HG03064 (cell line): ENCODE results near the gene HMG20B.
"Not testable (repeated sequence)": the region's sequence is repeated elsewhere in the genome, so short reads cannot be mapped to it uniquely, and the experiment has no call there.

Source experiments
- ATAC-seq: cut with Tn5 transposase; IDR thresholded peaks from one replicate; pipeline ENCODE4 v1.9.1; 2021; ENCODE audit warnings: low read depth; ENCODE audit not compliant: unreplicated experiment

Gene HMG20B

GRCh38 chr19:3554254-3555083, 18.3 kb upstream of the HMG20B start:
- ATAC-seq = no peak

GRCh38 chr19:3555653-3556422, 16.9 kb upstream of the HMG20B start:
- no peak for ATAC-seq

GRCh38 chr19:3556423-3556977, 16.2 kb upstream of the HMG20B start:
- ATAC-seq = no peak

GRCh38 chr19:3556978-3557460, 15.7 kb upstream of the HMG20B start:
- peak; percentile 31 for ATAC-seq

- ATAC-seq = peak; percentile 63
These were observed 15.1 kb upstream of the HMG20B start, which contains the start of gene MFSD12 for GRCh38 chr19:3557461-3558248. Gene MFSD12, minus strand, starts transcription at chr19:3557586. Its CDS starts 183 bp downstream, at chr19:3557403.

GRCh38 chr19:3563709-3564524, 8.8 kb upstream of the HMG20B start:
- no peak for ATAC-seq

- no peak for ATAC-seq
These were observed 7.6 kb upstream of the HMG20B start for GRCh38 chr19:3565139-3565538.

- ATAC-seq = not testable (repeated sequence)
These were observed 2.7 kb upstream of the HMG20B start for GRCh38 chr19:3570042-3570441.

- no peak for ATAC-seq
These were observed 2.1 kb upstream of the HMG20B start for GRCh38 chr19:3570606-3571011.

- ATAC-seq = peak; percentile 84
These were observed 451 bp upstream of the HMG20B start for GRCh38 chr19:3572132-3572854.

- ATAC-seq = no peak
These were observed 566 bp downstream of the HMG20B start for GRCh38 chr19:3573162-3573857.

- ATAC-seq = no peak
These were observed 1.3 kb downstream of the HMG20B start for GRCh38 chr19:3573858-3574637.

GRCh38 chr19:3575260-3575741, 2.6 kb downstream of the HMG20B start:
- no peak for ATAC-seq

GRCh38 chr19:3575949-3576673, 3.4 kb downstream of the HMG20B start:
- no peak for ATAC-seq

- ATAC-seq = no peak
These were observed 4.1 kb downstream of the HMG20B start for GRCh38 chr19:3576696-3577443.

GRCh38 chr19:3577723-3578344, 5.1 kb downstream of the HMG20B start:
- ATAC-seq = no peak
